Right hindlimb (tissue), 1 donor: Measurements from ENCODE around the gene VPS4A.
A peak's percentile ranks its signal among the peaks of the same experiment; 100 is the strongest.
"Not testable (repeated sequence)": the region's sequence is repeated elsewhere in the genome, so short reads cannot be mapped to it uniquely, and the experiment has no call there.

ENCODE experiments used
- DNase-seq: peaks from one replicate; pipeline ENCODE4 v3.0.0-alpha.2; 2018

VPS4A gene

GRCh38 chr16:69310653-69311532 lies at the start of gene VPS4A:
Gene VPS4A, plus strand, starts transcription at chr16:69311350. Its CDS starts 162 bp downstream, at chr16:69311512.
- peak; percentile 98 for DNase-seq

- no peak for DNase-seq
Measured at GRCh38 chr16:69266334-69267063, 44.7 kb upstream of the VPS4A start.

- no peak for DNase-seq
Measured at GRCh38 chr16:69267633-69268032, 43.5 kb upstream of the VPS4A start.

- DNase-seq, result no peak
Measured at GRCh38 chr16:69270395-69270794, 40.8 kb upstream of the VPS4A start.

- DNase-seq, result no peak
Measured at GRCh38 chr16:69270831-69271230, 40.3 kb upstream of the VPS4A start.

GRCh38 chr16:69273009-69273408 lies 38.1 kb upstream of the VPS4A start:
- DNase-seq, result no peak

- no peak for DNase-seq
Measured at GRCh38 chr16:69274699-69275235, 36.4 kb upstream of the VPS4A start.

- DNase-seq, result peak; percentile 92
Measured at GRCh38 chr16:69276148-69277115, 34.7 kb upstream of the VPS4A start.

GRCh38 chr16:69277413-69277812 lies 33.7 kb upstream of the VPS4A start:
- no peak for DNase-seq

- DNase-seq, result no peak
Measured at GRCh38 chr16:69283851-69284250, 27.3 kb upstream of the VPS4A start.

- DNase-seq, result no peak
Measured at GRCh38 chr16:69285240-69285639, 25.9 kb upstream of the VPS4A start.

- no peak for DNase-seq
Measured at GRCh38 chr16:69286941-69287713, 24.0 kb upstream of the VPS4A start.

- DNase-seq, result not testable (repeated sequence)
Measured at GRCh38 chr16:69291657-69292056, 19.5 kb upstream of the VPS4A start.

- DNase-seq, result no peak
Measured at GRCh38 chr16:69293401-69293800, 17.7 kb upstream of the VPS4A start.

GRCh38 chr16:69294051-69294450 lies 17.1 kb upstream of the VPS4A start:
- DNase-seq, result no peak

GRCh38 chr16:69296771-69297170 lies 14.4 kb upstream of the VPS4A start:
- DNase-seq, result not testable (repeated sequence)

- no peak for DNase-seq
Measured at GRCh38 chr16:69298261-69298660, 12.9 kb upstream of the VPS4A start.

GRCh38 chr16:69301187-69301586 lies 10.0 kb upstream of the VPS4A start:
- DNase-seq, result no peak

GRCh38 chr16:69301861-69302260 lies 9.3 kb upstream of the VPS4A start:
- DNase-seq, result no peak

GRCh38 chr16:69302301-69302700 lies 8.8 kb upstream of the VPS4A start:
- no peak for DNase-seq

- no peak for DNase-seq
Measured at GRCh38 chr16:69306031-69306430, 5.1 kb upstream of the VPS4A start.

GRCh38 chr16:69307091-69307490 lies 4.1 kb upstream of the VPS4A start:
- no peak for DNase-seq
